Measurements from ENCODE around the gene HPF1. TPM values are rescaled to one million over a fixed set of nuclear protein-coding genes. Genes with fewer than 3 reads are reported as not detected.

HPF1 gene
- polyA plus RNA-seq, 3 donors: 10.2 to 29.9 (median 25.1) TPM

- Mint-ChIP-seq H3K36me3 (no peaks in the 10 kb centered on the region), H3K27me3 (ENCODE audit: low read depth in 3 of 3) (peaks cover under 1 to 9% (median 3%) of the 10 kb centered on the region in 3 donors), H3K27ac (no peak overlapping the region), H3K9me3 (no peaks in the 10 kb centered on the region), H3K4me3 (no peak overlapping the region), H3K4me1 (peaks cover 11% of the 10 kb centered on the region)
- Histone ChIP-seq H4K20me1 (ENCODE audit: insufficient read depth, low read length) (no peaks in the 10 kb centered on the region), H3K27me3 (ENCODE audit: control insufficient read depth in 2 of 2, insufficient read depth in 2 of 2, low read length in 2 of 2) (no peaks in the 10 kb centered on the region), H3K79me2 (ENCODE audit: insufficient read depth, low read length) (no peaks in the 10 kb centered on the region), H3K27ac (ENCODE audit: low read depth in 1 of 2, low read length in 2 of 2) (no peak overlapping the region), H3K9me3 (replicated peaks in 1 of 2; ENCODE audit: control insufficient read depth in 1 of 2, insufficient read depth in 1 of 2, low read length in 2 of 2) (no peaks in the 10 kb centered on the region), H3K4me2 (replicated peaks; ENCODE audit: extremely low read depth, low read length, poor library complexity, severe bottlenecking) (no peak overlapping the region), H2AFZ (ENCODE audit: insufficient read depth, low read depth, low read length, poor library complexity, severe bottlenecking) (no peak overlapping the region), H3K4me3 (replicated peaks in 1 of 3; ENCODE audit: low read depth in 2 of 3, low read length in 3 of 3) (no peak overlapping the region), H3K36me3 (replicated peaks in 1 of 2; ENCODE audit: control insufficient read depth in 1 of 2, insufficient read depth in 2 of 2, low read length in 2 of 2) (no peaks in the 10 kb centered on the region), H3K9ac (ENCODE audit: insufficient read depth, low read length, poor library complexity, severe bottlenecking) (no peak overlapping the region), H3K4me1 (ENCODE audit: control insufficient read depth in 1 of 2, insufficient read depth in 2 of 2, low read length in 2 of 2) (no peaks in the 10 kb centered on the region)
- intact Hi-C loops (cut with micrococcal nuclease): no loop called here
- 84% methylated on average over 3 of the region's 3 CpGs for WGBS (ENCODE audit: insufficient coverage)
- TF ChIP-seq CTCF (IDR thresholded peaks at IDR 0.05): no peak
- DNase-seq: no peak
Measured at GRCh38 chr4:169766741-169767140, 9.0 kb upstream of the HPF1 start.

GRCh38 chr4:169765835-169766234 lies 8.1 kb upstream of the HPF1 start:
- Histone ChIP-seq H3K9me3 (replicated peaks in 1 of 2; ENCODE audit: control insufficient read depth in 1 of 2, insufficient read depth in 1 of 2, low read length in 2 of 2) (no peaks in the 10 kb centered on the region), H3K27ac (ENCODE audit: low read depth in 1 of 2, low read length in 2 of 2) (no peak overlapping the region), H3K9ac (ENCODE audit: insufficient read depth, low read length, poor library complexity, severe bottlenecking) (no peak overlapping the region), H3K4me3 (replicated peaks in 1 of 3; ENCODE audit: low read depth in 2 of 3, low read length in 3 of 3) (no peak overlapping the region), H3K79me2 (ENCODE audit: insufficient read depth, low read length) (no peaks in the 10 kb centered on the region), H3K4me2 (replicated peaks; ENCODE audit: extremely low read depth, low read length, poor library complexity, severe bottlenecking) (no peak overlapping the region), H3K36me3 (replicated peaks in 1 of 2; ENCODE audit: control insufficient read depth in 1 of 2, insufficient read depth in 2 of 2, low read length in 2 of 2) (no peaks in the 10 kb centered on the region), H4K20me1 (ENCODE audit: insufficient read depth, low read length) (no peaks in the 10 kb centered on the region), H2AFZ (ENCODE audit: insufficient read depth, low read depth, low read length, poor library complexity, severe bottlenecking) (no peak overlapping the region), H3K4me1 (ENCODE audit: control insufficient read depth in 1 of 2, insufficient read depth in 2 of 2, low read length in 2 of 2) (no peaks in the 10 kb centered on the region), H3K27me3 (ENCODE audit: control insufficient read depth in 2 of 2, insufficient read depth in 2 of 2, low read length in 2 of 2) (no peaks in the 10 kb centered on the region)
- TF ChIP-seq CTCF (IDR thresholded peaks at IDR 0.05): no peak
- no peak for DNase-seq
- Mint-ChIP-seq H3K9me3 (no peaks in the 10 kb centered on the region), H3K27ac (no peak overlapping the region), H3K36me3 (no peaks in the 10 kb centered on the region), H3K27me3 (ENCODE audit: low read depth in 3 of 3) (peaks cover 0 to 5% (median 3%) of the 10 kb centered on the region in 3 donors), H3K4me1 (peaks cover 10% of the 10 kb centered on the region), H3K4me3 (no peak overlapping the region)
- intact Hi-C loops (cut with micrococcal nuclease): no loop called here
- WGBS (ENCODE audit: insufficient coverage): 100% methylated on average over 2 of the region's 2 CpGs
